ENCODE measurements around the gene CCDC74A.
"Not testable (repeated sequence)": the region's sequence is repeated elsewhere in the genome, so short reads cannot be mapped to it uniquely, and the experiment has no call there.

DNA sequence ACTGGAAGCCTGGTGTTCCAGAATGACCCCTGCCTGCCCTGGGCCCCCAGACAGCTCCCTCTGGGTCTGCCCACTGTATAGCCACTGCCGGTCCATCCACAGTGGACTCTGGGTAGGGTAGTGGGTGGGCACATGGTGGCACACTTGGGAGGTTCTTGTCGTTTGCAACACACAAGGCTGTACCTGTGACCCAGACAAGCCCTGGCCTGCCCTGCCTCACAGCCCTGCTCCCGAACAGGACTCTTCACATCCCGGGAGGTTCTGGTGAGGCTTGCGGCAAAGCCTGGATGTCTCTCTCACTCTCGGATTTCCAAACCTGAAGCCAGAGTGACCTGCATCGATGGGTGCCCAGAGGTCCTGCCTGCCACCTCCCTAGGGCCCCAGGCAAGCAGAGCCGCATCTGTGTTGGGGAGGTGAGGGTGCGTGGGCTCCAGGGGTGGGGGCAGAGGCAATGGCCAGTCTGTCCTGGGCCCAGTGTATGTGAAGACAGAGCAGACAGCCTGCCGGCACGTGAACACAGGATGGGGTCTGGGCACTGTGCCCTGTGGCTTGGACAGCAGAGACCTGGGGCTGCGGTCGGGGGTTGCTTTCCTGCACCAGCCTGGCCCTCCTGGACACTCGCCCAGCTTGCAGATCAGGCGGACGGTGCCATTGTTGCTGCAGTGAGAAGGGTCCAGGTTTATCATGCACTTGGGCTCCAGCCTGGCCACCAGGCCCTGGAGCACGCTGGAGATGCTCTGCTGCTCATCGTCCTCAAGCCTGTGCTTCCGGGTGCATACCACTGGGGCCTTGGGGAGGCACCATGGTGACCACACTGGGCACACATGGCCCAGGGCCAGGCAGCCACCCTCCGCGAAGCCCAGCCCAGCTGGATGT lies 8.5 kb downstream of the CCDC74A start:
- TF ChIP-seq, protein P1, sequence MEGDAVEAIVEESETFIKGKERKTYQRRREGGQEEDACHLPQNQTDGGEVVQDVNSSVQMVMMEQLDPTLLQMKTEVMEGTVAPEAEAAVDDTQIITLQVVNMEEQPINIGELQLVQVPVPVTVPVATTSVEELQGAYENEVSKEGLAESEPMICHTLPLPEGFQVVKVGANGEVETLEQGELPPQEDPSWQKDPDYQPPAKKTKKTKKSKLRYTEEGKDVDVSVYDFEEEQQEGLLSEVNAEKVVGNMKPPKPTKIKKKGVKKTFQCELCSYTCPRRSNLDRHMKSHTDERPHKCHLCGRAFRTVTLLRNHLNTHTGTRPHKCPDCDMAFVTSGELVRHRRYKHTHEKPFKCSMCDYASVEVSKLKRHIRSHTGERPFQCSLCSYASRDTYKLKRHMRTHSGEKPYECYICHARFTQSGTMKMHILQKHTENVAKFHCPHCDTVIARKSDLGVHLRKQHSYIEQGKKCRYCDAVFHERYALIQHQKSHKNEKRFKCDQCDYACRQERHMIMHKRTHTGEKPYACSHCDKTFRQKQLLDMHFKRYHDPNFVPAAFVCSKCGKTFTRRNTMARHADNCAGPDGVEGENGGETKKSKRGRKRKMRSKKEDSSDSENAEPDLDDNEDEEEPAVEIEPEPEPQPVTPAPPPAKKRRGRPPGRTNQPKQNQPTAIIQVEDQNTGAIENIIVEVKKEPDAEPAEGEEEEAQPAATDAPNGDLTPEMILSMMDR (IDR thresholded peaks at IDR 0.05; ENCODE audit: low read depth, low read length, poor library complexity, severe bottlenecking) = not testable (repeated sequence)
- TF ChIP-seq EZH2phosphoT487 (IDR thresholded peaks at IDR 0.05; ENCODE audit: borderline replicate concordance, low read length) = not testable (repeated sequence)

Measured in DOHH2 (cell line).